ENCODE measurements around the gene XPR1.
"Not testable (repeated sequence)": the region's sequence is repeated elsewhere in the genome, so short reads cannot be mapped to it uniquely, and the experiment has no call there.

The XPR1 gene

GRCh38 chr1:180722586-180722985 lies 90.8 kb downstream of the XPR1 start:
- DNase-seq (ENCODE audit: low read depth in 2 of 2) = no peak

DNA sequence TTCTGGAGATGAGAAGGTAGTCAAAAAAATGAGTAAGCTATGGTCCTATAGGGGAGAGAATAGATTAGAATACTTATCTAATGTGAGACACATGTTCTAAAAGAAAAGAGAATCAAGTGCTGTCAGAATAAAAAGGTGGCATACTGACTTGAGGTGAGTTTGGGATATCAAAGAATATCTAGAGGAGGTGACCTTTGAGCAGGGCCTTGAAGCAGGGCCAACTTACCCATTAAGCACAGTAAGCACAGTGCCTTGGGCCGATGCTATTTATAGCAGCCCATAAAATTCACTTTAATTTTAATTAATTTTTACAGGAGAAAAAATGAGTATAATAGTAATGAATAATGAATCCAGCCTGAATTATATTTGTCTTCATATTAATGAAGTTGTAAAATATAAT lies 92.2 kb downstream of the XPR1 start:
- DNase-seq (ENCODE audit: low read depth in 2 of 2) = no peak

DNA sequence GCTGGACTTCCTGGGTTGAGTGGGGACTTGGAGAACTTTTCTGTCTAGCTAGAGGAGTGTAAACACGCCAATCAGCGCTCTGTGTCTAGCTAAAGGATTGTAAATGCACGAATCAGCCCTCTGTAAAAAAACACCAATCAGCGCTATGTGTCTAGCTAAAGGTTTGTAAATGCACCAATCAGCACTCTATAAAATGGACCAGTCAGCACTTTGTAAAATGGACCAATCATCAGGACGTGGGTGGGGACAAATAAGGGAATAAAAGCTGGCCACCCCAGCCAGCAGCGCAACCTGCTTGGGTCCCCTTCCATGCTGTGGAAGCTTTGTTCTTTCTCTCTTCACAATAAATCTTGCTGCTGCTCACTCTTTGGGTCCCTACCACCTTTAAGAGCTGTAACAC lies 94.2 kb downstream of the XPR1 start:
- DNase-seq (ENCODE audit: low read depth in 2 of 2) = not testable (repeated sequence)

DNA sequence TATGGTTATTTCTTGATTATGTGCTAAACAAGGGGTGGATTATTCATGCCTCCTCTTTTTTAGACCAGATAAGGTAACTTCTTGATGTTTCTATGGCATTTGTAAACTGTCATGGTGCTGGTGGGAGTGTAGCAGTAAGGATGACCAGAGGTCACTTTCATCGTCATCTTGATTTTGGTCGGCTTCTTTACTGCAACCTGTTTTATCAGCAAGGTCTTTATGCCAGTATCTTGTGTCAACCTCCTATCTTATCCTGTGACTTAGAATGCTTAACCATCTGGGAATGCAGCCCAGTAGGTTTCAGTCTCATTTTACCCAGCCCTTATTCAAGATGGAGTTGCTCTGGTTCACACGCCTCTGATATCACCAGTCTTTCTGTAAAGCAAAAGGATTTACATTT lies 95.9 kb downstream of the XPR1 start:
- DNase-seq (ENCODE audit: low read depth in 2 of 2) = not testable (repeated sequence)

DNA sequence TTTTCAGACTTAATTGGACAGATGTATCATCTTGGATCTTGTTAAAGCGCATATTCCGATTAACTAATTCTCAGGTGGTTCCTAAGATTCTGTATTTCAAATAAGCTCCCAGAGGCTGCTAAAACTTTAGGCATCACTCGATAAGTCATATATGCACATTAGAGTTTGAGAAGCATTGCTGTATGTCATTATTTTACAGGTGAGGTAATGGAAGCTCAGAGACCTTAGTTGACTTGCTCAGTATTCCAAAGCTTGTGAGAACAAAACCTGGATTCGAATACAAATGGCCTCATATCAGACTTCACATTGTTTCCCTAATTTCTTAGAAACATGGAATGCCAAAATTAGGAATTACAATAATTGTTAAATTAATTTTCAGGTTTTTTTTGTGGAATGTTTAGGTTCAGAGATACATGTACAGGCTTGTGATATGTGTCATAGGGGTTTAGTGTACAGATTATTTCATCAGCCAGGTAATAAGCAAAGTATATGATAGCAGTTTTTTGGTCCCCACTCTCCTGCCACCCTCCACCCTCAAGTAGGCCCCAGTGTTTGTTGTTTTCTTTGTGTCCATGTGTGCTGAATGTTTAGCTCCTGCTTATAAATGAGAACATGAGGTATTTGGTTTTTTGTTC lies 96.8 kb downstream of the XPR1 start:
- DNase-seq (ENCODE audit: low read depth in 2 of 2) = no peak

DNA sequence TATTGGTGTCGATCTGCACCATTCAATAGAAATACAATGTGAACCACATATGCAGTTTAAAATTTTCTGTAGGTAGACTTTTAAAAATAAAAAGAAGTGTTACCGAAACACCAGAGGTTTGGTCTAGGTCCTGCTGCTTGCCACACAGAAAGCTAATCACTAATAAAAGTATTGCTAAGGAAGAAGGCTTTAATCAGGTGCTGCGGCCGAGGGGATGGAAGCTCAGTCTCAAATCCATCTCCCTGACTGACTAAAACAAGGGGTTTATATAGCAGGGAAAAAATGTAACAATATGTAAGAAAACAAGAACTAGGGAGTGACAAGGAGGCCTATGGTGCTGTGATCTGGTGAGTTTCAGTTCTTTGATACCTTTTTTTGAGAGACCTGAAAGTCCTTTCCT lies 99.3 kb downstream of the XPR1 start:
- no peak for DNase-seq (ENCODE audit: low read depth in 2 of 2)

DNA sequence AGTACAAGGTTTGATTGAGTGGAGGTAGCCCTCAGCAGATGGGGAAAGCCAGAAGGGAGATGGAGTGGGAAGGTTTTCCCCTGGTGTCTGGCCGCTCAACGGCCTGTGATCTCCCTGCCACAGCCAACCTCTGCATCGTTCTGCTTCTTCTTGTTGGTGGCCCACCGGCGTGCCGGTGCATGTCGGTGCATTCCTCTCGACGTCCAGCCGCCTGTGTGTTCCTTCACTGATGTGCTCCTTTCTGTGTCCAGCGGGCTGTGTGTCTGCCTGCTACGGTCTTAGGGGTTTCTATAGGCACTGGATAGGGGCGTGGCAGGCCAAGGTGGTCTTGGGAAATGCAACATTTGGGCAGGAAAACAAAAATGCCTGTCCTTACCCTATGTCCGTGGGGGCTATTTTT lies 101.0 kb downstream of the XPR1 start:
- no peak for DNase-seq (ENCODE audit: low read depth in 2 of 2)

DNA sequence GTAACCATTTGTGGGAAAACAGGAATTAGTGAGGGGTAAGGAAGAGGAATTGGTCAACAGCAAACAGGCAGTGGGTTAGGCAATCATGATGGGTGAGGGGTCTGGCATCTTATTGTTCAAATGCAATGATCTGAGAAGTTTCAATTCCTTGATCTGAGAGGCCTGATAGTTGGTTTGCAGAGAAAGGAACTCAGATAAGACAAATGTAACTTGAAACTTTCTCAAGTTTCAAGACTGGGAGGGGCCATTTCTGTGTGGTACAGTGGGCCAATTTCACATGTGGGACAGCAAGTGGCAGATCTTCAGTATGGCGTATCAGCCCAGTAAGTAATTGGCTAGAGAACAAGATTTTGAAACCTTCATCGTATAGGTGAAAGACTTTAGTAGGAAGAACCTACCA lies 102.5 kb downstream of the XPR1 start:
- no peak for DNase-seq (ENCODE audit: low read depth in 2 of 2)

DNA sequence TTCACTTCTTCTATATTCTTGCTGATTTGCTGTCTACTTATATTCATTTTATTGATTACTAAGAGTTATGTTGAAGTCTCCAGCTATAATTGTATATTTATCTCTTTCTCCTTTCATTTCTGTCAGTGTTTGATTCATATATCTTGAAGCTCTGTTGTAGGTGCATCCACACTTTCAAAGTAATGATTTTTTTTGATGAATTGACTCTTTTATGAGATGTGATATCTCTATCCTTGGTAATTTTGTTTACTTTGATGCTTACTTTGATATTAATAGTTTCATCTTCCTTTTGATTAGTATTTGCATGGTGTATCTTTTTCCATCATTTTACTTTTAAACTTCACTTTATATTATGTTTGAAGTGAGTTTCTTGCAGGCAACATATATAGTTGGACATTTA lies 110.8 kb downstream of the XPR1 start:
- DNase-seq (ENCODE audit: low read depth in 2 of 2) = no peak

DNA sequence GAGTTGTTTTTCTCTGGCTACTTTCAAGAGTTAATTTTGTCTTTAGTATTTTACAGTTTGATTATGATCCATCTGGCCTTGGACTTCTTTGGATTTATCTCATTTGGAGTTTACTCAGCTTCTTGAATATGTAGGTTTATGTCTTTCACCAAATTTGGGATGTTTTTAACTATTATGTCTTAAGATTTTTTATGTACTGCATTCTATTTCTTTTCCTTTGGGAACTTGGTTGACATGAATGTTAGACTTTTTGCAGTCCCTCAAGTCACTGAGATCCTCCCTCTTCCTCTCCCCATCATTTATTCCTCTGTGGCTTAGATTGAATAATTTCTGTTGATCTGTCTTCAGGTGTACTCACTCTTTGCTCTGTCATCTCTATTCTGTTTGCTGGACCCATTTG lies 112.0 kb downstream of the XPR1 start:
- no peak for DNase-seq (ENCODE audit: low read depth in 2 of 2)

- no peak for DNase-seq (ENCODE audit: low read depth in 2 of 2)
These were observed 113.3 kb downstream of the XPR1 start for GRCh38 chr1:180745098-180745497.

DNA sequence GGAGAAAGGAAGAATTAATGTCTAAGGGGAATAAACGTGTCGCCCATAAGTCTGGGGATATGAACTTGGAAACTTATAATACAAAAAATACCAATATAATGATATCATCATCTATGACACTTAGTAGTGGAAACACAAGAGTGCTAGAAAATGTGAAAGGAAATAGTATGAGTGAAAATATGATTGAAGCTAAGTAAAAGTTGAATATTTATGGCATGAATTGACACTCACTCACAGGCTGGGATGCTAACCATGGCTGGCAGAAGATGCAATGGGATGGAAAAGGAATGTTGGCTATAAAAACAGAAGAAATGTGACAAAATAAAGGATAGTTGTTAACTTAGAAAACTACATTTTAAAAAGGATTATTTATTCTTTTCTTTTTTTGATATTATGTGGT lies 120.1 kb downstream of the XPR1 start:
- no peak for DNase-seq (ENCODE audit: low read depth in 2 of 2)

DNA sequence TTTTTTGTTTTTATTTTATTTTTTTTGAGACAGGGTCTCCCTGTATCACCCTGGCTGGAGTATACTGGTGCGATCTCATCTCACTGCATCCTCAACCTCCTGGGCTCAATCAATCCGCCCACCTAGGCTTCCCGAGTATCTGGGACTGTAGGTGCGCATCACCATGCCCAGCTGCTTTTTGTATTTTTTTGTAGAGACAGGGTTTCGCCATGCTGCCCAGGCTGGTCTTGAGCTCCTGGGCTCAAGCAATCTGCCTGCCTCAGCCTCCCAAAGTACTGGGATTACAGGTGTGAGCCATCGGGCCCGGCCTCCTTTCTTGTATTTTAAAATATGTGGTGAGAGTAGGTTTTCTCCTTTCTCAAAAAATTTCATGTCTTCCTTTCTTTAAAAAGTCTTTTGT lies 122.6 kb downstream of the XPR1 start:
- DNase-seq (ENCODE audit: low read depth in 2 of 2) = no peak

GRCh38 chr1:180757657-180758056 lies 125.8 kb downstream of the XPR1 start:
- DNase-seq (ENCODE audit: low read depth in 2 of 2) = no peak

DNA sequence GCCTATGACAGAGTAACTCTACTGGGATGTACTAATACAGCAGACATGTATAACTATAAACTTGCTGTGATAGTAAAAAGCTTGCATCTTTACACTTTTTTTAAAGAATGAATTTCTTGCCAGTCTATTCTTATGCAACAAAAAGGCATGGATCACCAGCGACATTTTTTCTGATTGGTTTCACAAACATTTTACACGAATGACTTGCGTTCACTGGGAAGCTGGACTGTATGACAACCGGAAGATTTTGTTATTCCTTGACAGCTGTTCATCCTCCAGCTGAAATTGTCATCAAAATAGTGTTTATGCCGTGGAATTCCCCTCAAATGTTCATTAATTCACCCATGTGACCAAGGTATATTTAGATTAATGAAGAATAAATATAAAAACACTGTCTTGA lies 131.0 kb downstream of the XPR1 start:
- DNase-seq (ENCODE audit: low read depth in 2 of 2) = no peak

DNA sequence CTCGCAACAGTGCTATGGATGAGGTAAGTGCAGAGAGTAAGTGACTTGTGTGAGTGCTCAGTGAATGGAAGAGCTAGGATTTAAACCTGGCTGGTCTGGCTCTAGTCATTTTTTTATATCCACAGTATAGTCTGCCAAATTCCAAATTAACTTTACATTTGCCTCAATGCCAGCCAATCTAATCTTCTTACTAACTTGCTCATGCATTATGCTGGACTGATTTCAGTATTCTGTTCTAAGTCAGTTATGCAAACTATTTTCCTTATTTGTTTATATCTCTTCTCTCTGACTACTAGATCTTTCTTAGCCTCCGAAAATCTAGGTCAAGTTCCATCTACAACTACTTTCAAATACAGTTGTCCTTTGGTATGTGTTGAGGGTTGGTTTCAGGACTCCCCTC lies 133.3 kb downstream of the XPR1 start:
- DNase-seq (ENCODE audit: low read depth in 2 of 2) = no peak

- no peak for DNase-seq (ENCODE audit: low read depth in 2 of 2)
These were observed 138.1 kb downstream of the XPR1 start for GRCh38 chr1:180769889-180770288.

- DNase-seq (ENCODE audit: low read depth in 2 of 2) = no peak
These were observed 141.5 kb downstream of the XPR1 start for GRCh38 chr1:180773210-180773865.

- DNase-seq (ENCODE audit: low read depth in 2 of 2) = no peak
These were observed 144.0 kb downstream of the XPR1 start for GRCh38 chr1:180775801-180776200.

- no peak for DNase-seq (ENCODE audit: low read depth in 2 of 2)
These were observed 145.4 kb downstream of the XPR1 start for GRCh38 chr1:180777072-180777689.

DNA sequence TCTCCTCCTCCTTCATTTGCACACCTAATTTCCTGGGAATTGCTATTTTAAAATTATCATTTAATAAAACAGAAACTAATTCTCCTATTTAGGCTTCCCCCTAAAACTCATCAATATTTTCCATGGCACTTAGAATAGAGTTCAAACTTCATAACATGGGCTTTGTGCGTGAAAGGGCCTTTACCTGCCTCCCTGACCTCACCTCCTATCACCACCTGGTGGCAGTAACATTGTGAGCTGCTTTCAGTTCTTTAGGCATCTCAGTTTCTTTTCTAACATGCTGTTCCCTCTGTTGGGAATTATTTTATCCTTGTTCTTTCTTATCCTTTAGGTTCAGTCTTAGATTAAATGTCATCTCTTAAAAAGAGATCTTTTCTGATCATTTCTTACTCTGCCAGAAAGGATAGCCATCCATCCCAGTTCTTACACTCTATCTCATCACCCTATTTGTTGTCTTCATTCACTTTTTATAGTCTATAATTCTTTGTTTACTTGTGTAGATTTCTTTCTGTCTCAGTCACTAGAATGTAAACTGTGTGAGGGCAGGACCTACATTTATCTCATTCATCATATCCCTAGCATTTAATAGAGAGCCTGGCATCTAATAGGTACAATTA lies 147.1 kb downstream of the XPR1 start:
- no peak for DNase-seq (ENCODE audit: low read depth in 2 of 2)

GRCh38 chr1:180779584-180779983 lies 147.8 kb downstream of the XPR1 start:
- DNase-seq (ENCODE audit: low read depth in 2 of 2) = no peak

DNA sequence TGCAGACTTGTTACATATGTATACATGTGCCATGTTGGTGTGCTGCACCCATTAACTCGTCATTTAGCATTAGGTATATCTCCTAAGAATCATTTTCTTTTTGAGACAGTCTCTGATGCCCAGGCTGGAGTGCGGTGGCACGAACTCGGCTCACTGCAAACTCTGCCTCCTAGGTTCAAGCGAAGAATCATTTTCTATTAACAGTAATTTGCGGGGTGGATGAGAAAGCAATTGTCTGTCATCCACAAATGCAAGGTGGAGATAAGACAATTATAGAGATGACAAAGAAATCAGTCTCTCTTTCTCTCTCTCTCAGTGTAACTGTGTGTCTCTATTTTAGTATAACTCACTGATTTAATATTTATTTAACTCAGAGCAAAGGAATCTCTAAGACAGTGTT lies 149.9 kb downstream of the XPR1 start:
- no peak for DNase-seq (ENCODE audit: low read depth in 2 of 2)
